ENCODE measurements around the gene CARNS1. TPM values are rescaled to one million over a fixed set of nuclear protein-coding genes. Genes with fewer than 3 reads are reported as not detected.

Gene CARNS1
- total and polyA plus RNA-seq, 9 of the 15 experiments (the other 6 are each of a cell fraction or from before 2014, with no cell fraction given): 0.01 to 0.18 (median 0.06) TPM; not detected in 3

- peak; percentile 57 for TF ChIP-seq VEZF1 (CRISPR knock-in tag; IDR thresholded peaks at IDR 0.05)
- TF ChIP-seq CREM (IDR thresholded peaks at IDR 0.05; ENCODE audit: low read depth): no peak
- TF ChIP-seq TSC22D4 (tag; IDR thresholded peaks at IDR 0.05): no peak
- TF ChIP-seq PYGO2 (tag; IDR thresholded peaks at IDR 0.05): 0 out of 2 replicates have a peak, but pooled peaks have one; percentile 40
- TF ChIP-seq DDX20 (tag; IDR thresholded peaks at IDR 0.05; ENCODE audit: low read depth): no peak
- peak; percentile 5; the same call in 1 of the 2 replicates for TF ChIP-seq NFE2 (IDR thresholded peaks at IDR 0.05; ENCODE audit: low read depth)
- no peak for TF ChIP-seq NFRKB (IDR thresholded peaks at IDR 0.05; ENCODE audit: low read depth)
- no peak for TF ChIP-seq TRIM28 (IDR thresholded peaks at IDR 0.05)
- peak; percentile 28; the same call in 1 of the 2 replicates for TF ChIP-seq EP300 (IDR thresholded peaks at IDR 0.05; ENCODE audit: low read length)
- peak; percentile 56 for TF ChIP-seq BHLHE40 (IDR thresholded peaks at IDR 0.05; ENCODE audit: low read length)
- TF ChIP-seq ZSCAN32 (CRISPR knock-in tag; IDR thresholded peaks at IDR 0.05): no peak
- TF ChIP-seq AFF4 (CRISPR knock-in tag; IDR thresholded peaks at IDR 0.05): 0 out of 2 replicates have a peak, but pooled peaks have one; percentile 43
- no peak for TF ChIP-seq MITF (IDR thresholded peaks at IDR 0.05)
- TF ChIP-seq MAZ (CRISPR knock-in tag; conservative IDR thresholded peaks at IDR 0.05 in 1 of 2, IDR thresholded peaks at IDR 0.05 in 1 of 2): peak; percentile 67 to 92; a peak in 3 of 4 replicates
- TF ChIP-seq SMAD3 (CRISPR knock-in tag; conservative IDR thresholded peaks at IDR 0.05): peak; percentile 55; the same call in 1 of the 2 replicates
- no peak for TF ChIP-seq TCF7 (IDR thresholded peaks at IDR 0.05; ENCODE audit: borderline replicate concordance)
- TF ChIP-seq, protein P1, sequence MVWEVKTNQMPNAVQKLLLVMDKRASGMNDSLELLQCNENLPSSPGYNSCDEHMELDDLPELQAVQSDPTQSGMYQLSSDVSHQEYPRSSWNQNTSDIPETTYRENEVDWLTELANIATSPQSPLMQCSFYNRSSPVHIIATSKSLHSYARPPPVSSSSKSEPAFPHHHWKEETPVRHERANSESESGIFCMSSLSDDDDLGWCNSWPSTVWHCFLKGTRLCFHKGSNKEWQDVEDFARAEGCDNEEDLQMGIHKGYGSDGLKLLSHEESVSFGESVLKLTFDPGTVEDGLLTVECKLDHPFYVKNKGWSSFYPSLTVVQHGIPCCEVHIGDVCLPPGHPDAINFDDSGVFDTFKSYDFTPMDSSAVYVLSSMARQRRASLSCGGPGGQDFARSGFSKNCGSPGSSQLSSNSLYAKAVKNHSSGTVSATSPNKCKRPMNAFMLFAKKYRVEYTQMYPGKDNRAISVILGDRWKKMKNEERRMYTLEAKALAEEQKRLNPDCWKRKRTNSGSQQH (CRISPR knock-in tag; IDR thresholded peaks at IDR 0.05): 0 out of 2 replicates have a peak, but pooled peaks have one; percentile 39
- TF ChIP-seq ZNF717 (CRISPR knock-in tag; IDR thresholded peaks at IDR 0.05): no peak
- TF ChIP-seq MEF2D (tag; conservative IDR thresholded peaks at IDR 0.05; ENCODE audit: low read depth): no peak
- TF ChIP-seq POLR2AphosphoS2 (IDR thresholded peaks at IDR 0.05; ENCODE audit: low read length): no peak
- no peak for TF ChIP-seq HNRNPH1 (optimal IDR thresholded peaks at IDR 0.05; ENCODE audit: low read depth, low read length)
Measured at GRCh38 chr11:67382276-67383136, 33.0 kb upstream of the CARNS1 start (continued).

All from K562 (cell line).